Placental pericyte (primary cell): ENCODE measurements around the gene GFI1. TPM values are rescaled to one million over a fixed set of nuclear protein-coding genes. Genes with fewer than 3 reads are reported as not detected.

Source experiments
- total RNA-seq: library from RNA; depleted of rRNA; stranded (reverse); fragments of >200 nt; gene quantifications from 2 replicates; pipeline ENCODE4 v1.2.3, GENCODE V29; 2012

Gene GFI1
- total RNA-seq: 0.57 TPM in 1 of 2 replicates, not detected in the other

DNA sequence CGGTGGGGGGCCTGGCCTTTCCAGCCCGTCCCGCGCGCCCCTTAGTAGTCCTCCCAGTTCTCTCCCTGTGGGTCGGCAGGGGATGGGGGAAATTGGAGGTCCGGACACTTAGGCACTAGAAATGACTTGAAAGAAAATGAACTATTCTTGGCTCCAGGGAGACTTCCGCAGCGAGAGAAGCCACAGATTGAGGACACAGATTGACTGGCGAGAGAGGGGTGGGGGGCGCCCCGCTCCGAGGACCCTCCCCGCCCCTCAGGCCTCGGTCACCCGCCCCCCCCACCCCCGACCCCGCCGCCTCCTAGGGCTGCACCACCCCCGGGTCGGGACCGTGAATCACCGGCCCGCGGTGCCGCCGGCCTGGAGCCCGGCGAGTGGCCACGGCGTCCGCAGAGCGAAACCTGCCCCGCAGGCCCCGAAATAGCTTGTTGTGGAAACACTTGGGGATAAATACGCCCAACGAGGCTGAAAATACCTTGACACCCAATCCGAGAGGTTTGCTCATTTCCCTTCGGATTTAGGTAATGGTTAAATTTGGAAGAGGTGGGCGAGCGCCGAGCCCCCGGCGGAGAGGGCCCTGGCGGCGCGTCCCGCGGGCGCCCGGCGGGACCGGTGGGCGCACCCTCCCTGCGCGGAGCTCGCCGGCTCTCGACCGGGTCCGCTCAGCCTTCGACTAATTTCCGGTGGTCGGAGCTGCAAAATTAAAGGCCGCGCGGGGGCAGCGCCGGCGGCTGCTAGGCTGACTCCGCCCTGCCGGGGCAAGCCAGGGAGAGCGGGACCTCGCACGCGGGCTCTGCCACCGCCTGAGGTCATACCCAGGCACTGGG lies at the start of gene GFI1:
GFI1 (minus strand) TSS at position 675 of the 827 bp plus-strand sequence. CDS start 3,438 bp downstream, outside the sequence.

Other genes starting within 250 kb of the GFI1 start
- 5.7 and 15.3 TPM in 2 replicates for gene GLMN, start 187.9 kb downstream of the GFI1 start, total RNA-seq
- 5.3 and 6.4 TPM in 2 replicates for gene RPAP2, start 187.9 kb downstream of the GFI1 start, total RNA-seq